ENCODE data around the gene PTAR1. TPM values are rescaled to one million over a fixed set of nuclear protein-coding genes. Genes with fewer than 3 reads are reported as not detected.
"Not testable (repeated sequence)": the region's sequence is repeated elsewhere in the genome, so short reads cannot be mapped to it uniquely, and the experiment has no call there.

Gene PTAR1
- total and polyA plus RNA-seq, 8 donors, result 6.2 to 32.5 (median 21.7) TPM

GRCh38 chr9:69785757-69786156 lies 25.9 kb upstream of the PTAR1 start:
- Histone ChIP-seq H3K36me3 (no peaks in the 10 kb centered on the region), H3K4me1 (no peaks in the 10 kb centered on the region), H3K27me3 (no peaks in the 10 kb centered on the region), H3K27ac (no peak overlapping the region), H3K4me3 (no peak overlapping the region), H3K9me3 (no peaks in the 10 kb centered on the region)
- no peak for TF ChIP-seq CTCF (IDR thresholded peaks at IDR 0.05)
- ATAC-seq (no peak), FAIRE-seq (no peak), DNase-seq (no peak)
- intact Hi-C loops (cut with DNase I), result no loop called here

GRCh38 chr9:69773258-69773657 lies 13.4 kb upstream of the PTAR1 start:
- Histone ChIP-seq H3K9me3 (no peaks in the 10 kb centered on the region), H3K27ac (no peak overlapping the region), H3K27me3 (no peaks in the 10 kb centered on the region), H3K4me1 (no peaks in the 10 kb centered on the region), H3K36me3 (no peaks in the 10 kb centered on the region), H3K4me3 (no peak overlapping the region)
- WGBS, 2 donors, result 34% methylated on average over 1 of the region's 1 CpG
- TF ChIP-seq CTCF (IDR thresholded peaks at IDR 0.05), result no peak
- DNase-seq, result no peak
- ATAC-seq, result no peak
- intact Hi-C loops (cut with DNase I), result no loop called here
- FAIRE-seq, result no peak

- 72 to 76% methylated on average over 4 of the region's 4 CpGs for WGBS, 2 donors
Observed at GRCh38 chr9:69771775-69772418, 12.1 kb upstream of the PTAR1 start.

DNA sequence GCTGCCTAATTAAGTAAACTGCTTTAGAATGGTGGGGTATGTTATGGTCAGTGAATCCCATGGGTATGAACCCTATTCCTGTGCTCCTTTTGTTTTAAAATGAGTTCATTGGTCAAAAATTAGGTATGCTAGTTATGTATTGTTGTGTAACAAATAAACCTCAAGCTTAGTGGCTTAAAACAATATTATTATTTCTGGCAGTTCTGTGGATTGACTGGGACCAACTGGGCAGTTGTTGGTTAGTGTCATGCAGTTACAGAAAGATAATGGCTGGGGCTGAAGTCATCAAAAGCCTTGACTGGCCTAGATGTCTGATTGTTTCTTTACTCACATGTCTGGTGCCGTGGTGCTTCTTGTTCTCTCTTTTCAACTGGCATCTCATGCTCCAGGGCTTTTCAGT lies 8.9 kb upstream of the PTAR1 start:
- Histone ChIP-seq H3K9me3 (no peaks in the 10 kb centered on the region), H3K27me3 (no peaks in the 10 kb centered on the region), H3K27ac (no peak overlapping the region), H3K36me3 (no peaks in the 10 kb centered on the region), H3K4me3 (no peak overlapping the region), H3K4me1 (no peaks in the 10 kb centered on the region)
- no peak for TF ChIP-seq CTCF (IDR thresholded peaks at IDR 0.05)
- intact Hi-C loops (cut with DNase I), result no loop called here
- DNase-seq, result no peak
- 79 to 90% methylated on average over 1 of the region's 1 CpG for WGBS, 2 donors
- no peak for ATAC-seq
- no peak for FAIRE-seq

More at GRCh38 chr9:69771775-69772418, 12.1 kb upstream of the PTAR1 start:
- no peak for DNase-seq
- FAIRE-seq, result no peak
- no peaks in the 10 kb centered on the region for H3K9me3 ChIP-seq
- no peaks in the 10 kb centered on the region for H3K4me1 ChIP-seq
- no peak for TF ChIP-seq CTCF (IDR thresholded peaks at IDR 0.05)
- H3K4me3 ChIP-seq, result no peak overlapping the region
- intact Hi-C loops (cut with DNase I), result no loop called here
- H3K27me3 ChIP-seq, result no peaks in the 10 kb centered on the region
- no peaks in the 10 kb centered on the region for H3K36me3 ChIP-seq
- ATAC-seq, result no peak
- H3K27ac ChIP-seq, result no peak overlapping the region

DNA sequence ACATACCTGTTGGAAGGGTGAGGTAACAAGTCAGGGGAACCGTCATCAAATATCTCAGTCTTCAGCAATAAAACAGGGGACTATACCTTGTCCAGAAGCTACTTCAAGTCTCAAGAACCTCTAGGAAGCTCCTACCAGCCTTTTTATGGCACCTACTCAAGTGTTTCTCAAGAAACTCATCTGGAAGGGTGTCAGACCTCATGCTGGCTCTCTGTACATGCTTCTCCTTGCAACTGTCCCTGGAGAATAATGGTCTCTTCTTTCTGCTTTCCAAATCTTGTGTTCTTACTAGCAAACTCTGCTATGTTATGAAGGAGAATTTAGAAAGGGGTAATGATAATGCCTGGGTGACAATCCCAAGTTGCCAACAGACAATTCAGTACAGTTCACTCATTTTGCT lies 8.3 kb upstream of the PTAR1 start:
- TF ChIP-seq CTCF (IDR thresholded peaks at IDR 0.05), result no peak
- 61 to 79% methylated on average over 1 of the region's 1 CpG for WGBS, 2 donors
- no peaks in the 10 kb centered on the region for H3K4me1 ChIP-seq
- H3K4me3 ChIP-seq, result no peak overlapping the region
- H3K9me3 ChIP-seq, result no peaks in the 10 kb centered on the region
- ATAC-seq (no peak), DNase-seq (no peak), FAIRE-seq (no peak)
- intact Hi-C loops (cut with DNase I), result no loop called here
- H3K36me3 ChIP-seq, result no peaks in the 10 kb centered on the region
- no peak overlapping the region for H3K27ac ChIP-seq
- H3K27me3 ChIP-seq, result no peaks in the 10 kb centered on the region

DNA sequence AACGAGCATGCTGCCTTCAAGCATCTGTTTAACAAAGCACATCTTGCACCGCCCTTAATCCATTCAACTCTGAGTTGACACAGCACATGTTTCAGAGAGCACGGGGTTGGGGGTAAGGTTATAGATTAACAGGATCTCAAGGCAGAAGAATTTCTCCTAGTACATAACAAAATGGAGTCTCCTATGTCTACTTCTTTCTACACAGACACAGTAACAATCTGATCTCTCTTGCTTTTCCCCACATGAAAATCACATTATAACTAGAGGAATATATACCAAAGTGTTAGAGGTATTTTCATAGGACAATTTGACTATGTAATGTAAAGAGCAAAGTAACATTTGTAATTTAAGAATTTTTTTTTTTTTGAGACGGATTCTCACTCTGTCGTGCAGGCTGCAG lies 4.1 kb upstream of the PTAR1 start:
- H3K9me3 ChIP-seq; H3K36me3 ChIP-seq; H3K4me3 ChIP-seq; H3K27ac ChIP-seq; DNase-seq; ATAC-seq; FAIRE-seq; H3K27me3 ChIP-seq; intact Hi-C loops (cut with DNase I); H3K4me1 ChIP-seq: not testable (repeated sequence)
- 28 to 41% methylated on average over 4 of the region's 5 CpGs for WGBS, 2 donors
